ENCODE data around the gene DPM3.
"Not testable (repeated sequence)": the region's sequence is repeated elsewhere in the genome, so short reads cannot be mapped to it uniquely, and the experiment has no call there.

DPM3 gene

DNA sequence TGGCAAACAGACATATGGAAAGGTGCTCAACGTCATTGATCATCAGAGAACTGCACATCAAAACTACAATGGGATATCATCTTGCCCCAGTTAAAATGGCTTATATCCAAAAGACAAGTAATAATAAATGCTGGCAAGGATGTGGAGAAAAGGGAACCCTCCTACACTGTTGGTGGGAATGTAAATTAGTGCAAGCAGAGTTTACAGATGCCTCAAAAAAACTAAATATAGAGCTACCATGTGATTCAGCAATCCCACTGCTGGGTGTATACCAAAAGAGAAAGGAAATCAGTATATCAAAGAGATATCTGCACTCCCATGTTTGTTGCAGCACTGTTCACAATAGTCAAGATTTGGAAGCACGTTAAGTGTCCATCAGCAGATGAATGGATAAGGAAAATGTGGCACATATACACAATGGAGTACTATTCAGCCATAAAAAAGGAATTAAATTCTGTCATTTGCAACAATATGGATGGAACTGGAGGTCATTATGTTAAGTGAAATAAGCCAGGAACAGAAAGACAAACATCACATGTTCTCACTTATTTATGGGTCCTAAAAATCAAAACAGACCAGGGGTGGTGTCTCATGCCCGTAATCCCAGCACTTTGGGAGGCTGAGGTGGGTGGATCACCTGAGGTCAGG, 15.8 kb upstream of the DPM3 start:
- not testable (repeated sequence) for DNase-seq

GRCh38 chr1:155145491-155145890, 5.2 kb upstream of the DPM3 start:
- no peak for DNase-seq

- peak; percentile 72 to 82 (median 79) for DNase-seq
Observed at GRCh38 chr1:155141749-155142148, 1.4 kb upstream of the DPM3 start.

DNA sequence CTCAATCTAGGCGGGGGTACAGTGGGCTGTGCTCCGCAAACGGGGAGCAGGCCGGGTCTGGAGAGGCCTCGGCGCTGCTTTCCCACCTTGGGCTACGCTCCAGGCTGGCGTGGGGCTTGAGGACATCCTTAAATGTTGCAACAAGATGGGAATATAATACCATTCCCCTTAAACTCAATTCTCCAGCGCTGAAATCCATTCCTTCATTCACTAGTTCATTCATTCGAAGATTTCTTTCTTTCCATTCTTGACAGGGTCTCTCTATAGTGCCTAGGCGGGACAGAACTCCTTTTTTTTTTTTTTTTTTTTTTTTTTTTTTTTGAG, 261 bp upstream of the DPM3 start:
- DNase-seq = no peak

DNA sequence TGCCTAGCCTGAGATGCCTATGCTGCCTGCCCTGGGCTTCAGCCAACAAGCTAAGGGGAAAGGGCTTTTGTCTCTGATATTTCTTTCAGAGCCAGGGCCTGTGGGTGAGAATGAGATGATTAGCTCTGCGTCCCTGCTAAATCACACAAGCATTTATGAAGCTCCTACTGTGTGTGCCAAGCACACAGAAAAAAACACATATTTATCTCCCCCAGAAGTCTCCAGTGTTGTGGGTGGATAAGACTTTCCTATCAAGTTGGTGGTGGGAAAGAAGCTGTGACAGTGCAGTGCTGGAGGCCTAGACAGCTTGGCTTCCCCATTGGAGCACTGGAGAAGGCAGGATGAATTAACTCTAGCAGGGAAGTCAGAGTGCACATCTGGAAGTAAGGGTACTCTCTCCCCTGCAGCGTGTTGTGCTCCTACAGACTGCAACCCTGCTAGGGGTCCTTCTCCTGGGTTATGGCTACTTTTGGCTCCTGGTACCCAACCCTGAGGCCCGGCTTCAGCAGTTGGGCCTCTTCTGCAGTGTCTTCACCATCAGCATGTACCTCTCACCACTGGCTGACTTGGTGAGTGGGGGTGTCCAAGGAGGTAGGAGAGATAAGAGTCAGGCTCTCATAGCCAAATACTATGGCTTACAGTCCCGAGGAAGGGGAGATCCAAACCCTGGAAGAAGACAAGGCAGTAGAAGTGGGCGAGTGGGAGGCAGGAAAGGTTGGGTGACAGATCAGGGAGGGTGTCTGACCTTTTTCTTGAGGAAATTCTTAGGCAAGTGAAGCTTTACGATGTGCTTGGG, 3.0 kb downstream of the DPM3 start:
- DNase-seq = no peak

- DNase-seq = no peak
Observed at GRCh38 chr1:155136748-155137147, 3.6 kb downstream of the DPM3 start.

- DNase-seq = peak; percentile 97 to 99 (median 97)
Observed at GRCh38 chr1:155135415-155136028, 4.8 kb downstream of the DPM3 start, which contains the start of gene SLC50A1. Gene SLC50A1, plus strand, starts transcription at chr1:155135852. Its CDS starts 60 bp downstream, at chr1:155135912.

GRCh38 chr1:155134880-155135414, 5.4 kb downstream of the DPM3 start:
- DNase-seq = peak; percentile 97 to 99 (median 98)

GRCh38 chr1:155134322-155134721, 6.0 kb downstream of the DPM3 start:
- DNase-seq = no peak

DNA sequence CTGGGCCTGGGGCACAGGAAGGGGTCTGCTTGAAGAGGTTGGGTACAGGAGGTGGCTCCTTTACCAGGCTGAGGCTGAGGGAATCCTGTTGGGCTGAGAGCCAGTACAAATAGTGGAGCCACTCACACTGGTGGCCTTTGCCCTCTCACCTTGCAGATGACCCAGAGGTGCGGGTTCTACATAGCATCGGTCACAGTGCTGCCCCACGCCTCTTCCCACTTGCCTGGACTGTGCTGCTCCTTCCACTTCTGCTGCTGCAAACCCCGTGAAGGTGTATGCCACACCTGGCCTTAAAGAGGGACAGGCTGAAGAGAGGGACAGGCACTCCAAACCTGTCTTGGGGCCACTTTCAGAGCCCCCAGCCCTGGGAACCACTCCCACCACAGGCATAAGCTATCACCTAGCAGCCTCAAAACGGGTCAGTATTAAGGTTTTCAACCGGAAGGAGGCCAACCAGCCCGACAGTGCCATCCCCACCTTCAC, 6.5 kb downstream of the DPM3 start:
- no peak for DNase-seq

GRCh38 chr1:155131856-155132255, 8.5 kb downstream of the DPM3 start:
- no peak for DNase-seq

- DNase-seq = no peak
Observed at GRCh38 chr1:155131285-155131684, 9.0 kb downstream of the DPM3 start.

DNA sequence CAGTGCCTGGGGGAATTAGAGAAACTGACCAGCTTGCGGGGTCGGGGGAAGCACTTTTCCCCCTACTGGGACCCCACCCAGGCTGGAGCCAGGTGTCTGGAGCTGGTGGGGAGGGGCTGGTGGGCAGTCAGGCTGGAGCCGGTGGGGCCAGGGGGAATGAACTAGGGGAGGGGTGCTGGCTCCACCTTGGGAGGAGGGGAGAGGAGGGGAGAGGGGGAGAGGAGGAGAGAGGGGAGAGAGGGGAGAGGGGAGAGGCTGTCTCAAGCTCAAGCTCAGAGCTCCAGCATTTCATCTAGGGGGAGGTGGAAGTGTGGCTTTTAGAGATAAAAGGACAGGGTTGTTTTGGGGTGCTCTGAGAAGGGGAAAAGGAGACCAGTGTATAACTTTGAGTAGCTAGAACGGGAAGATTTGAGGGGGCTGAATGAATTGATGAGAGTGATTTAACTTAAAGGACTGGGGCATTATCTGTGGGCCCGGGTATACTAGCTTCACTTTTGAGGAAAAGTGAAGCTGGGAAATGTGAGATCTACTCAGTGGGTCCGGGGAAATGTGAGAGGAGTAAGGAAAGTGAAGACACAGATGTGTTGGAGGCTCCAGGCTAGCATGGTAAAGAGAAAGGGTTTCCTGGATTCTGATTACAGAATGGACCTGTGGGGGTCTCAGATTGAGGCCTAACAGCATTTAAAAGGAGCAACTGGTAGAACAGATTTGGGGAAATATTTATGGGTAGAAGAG, 9.9 kb downstream of the DPM3 start:
- no peak for DNase-seq

DNA sequence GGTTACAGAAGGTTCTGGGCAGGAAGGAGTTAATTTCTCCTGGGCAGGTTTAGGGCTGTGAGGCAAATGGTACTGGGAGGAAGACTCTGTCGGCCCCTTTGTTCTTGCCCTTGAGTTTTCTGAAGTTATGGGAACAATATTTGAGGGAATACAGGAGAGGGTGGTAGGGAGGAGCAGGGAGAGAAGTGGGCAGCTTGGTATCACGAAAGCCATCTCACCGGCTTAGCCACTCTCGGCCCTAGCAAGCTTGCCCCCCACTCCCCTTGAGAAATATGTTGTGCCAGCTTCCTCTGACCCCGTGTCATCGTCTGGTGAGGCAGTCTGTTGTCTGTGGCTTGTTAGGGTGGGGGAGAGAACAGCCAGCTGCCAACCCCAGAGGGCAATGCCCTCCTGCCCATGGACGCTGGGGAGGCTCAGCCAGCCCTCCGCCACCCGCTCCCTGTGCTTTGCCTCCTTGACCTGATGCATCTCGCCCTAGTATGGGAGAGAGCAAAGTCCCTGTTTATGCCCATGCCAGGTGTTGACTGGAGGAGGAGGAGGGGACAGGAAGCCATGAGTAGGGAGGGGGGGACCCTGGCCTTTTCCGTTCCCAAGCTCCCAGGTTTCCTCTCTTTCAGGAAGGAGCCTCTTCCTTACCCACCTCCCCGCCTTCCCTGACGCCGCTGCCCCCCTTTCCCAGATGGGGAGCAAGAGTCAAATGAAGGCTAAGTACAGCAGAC, 11.4 kb downstream of the DPM3 start:
- DNase-seq = no peak

DNA sequence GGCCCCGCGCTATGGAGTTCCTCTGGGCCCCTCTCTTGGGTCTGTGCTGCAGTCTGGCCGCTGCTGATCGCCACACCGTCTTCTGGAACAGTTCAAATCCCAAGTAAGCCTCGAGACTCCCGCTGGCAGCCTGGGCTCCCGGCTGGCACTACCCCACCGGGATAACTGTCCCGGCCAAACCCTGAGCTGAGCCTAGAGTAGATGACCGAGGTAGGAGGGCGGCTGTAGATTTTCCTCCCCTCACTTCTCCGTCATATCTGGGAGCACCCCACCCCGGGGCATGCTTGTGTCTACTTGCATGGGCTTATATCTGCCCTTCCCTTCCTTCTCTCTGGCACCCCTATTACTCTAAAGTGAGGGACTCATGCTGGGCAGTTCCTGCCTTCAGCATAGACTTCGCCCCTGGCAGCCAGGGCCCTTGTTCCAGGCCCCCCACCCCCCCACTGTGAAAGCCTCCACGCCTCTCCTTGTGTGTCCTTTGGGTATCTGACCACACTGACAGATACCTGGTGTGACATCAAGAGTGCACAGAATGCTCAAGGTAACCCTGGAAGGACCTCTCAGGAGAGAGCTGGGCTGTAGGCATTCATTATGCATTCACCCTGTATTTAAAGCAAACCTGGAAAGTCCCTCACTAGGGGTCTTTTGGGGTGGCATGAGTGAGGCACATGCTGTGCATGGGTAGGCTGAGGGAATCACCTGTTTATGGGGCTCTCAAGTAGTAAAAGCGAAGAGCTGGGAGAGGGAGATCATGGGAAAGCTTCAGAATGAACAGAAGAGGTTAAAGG, 12.2 kb downstream of the DPM3 start:
- no peak for DNase-seq

- DNase-seq = peak; percentile 46 to 66 (median 48)
Observed at GRCh38 chr1:155127105-155127966, 13.0 kb downstream of the DPM3 start, which contains the start of gene EFNA1. Gene EFNA1, plus strand, starts transcription at chr1:155127876. Its CDS starts 102 bp downstream, at chr1:155127978.

DNA sequence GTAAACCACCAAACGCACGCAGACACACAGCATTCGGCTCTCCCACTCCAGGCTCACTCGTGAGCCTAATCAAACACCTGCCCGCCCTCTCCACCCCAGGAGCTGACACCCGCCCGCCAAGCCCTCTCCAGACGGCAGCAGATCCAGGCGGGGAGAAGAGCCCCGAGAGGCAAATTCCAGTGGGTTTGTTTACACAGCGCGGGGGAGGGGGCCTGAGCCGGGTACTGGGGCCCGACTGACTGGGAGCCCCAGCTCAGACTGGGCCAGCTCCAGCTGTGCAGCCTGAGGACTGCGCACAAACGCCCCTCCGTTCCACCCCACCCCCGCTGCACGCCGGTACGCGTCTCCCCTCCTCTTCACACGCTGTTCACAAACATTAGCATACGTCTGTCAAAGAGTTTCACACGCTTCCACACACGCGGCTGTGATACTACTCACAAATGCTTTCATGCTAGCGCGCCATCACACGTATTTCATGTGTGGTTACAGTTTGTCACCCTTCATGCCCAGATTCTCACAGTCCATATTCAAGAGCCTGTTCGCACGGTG, 13.7 kb downstream of the DPM3 start:
- no peak for DNase-seq

DNA sequence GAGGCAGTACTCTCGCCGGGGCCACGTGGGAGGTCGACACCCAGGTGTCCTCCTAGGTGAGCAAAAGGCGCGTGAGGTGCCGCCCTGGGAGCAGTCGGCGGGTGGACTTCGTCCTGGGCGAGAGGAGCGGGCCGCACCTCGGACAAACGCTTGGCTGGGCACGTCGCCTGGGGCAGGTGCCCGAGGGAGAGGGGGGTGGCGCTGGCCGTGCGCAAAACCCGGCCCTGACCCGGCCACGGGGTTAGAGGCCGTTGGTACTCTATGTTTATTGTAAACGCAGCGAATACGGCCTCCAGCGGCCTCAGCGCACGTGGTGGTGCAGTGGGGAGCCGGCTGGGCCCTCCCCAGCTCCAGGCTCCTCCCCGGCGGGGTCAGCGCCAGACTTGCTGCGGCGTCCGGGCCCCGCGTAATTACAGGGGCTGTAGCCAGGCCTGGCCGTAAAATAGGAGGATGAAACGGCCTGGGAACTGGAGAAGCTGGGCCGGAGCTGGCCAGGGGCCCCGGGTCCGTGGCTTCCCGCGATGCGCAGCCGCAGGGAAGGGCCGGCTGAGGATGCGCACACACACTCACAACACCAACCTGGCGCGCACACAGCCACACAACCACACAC, 14.3 kb downstream of the DPM3 start:
- no peak for DNase-seq

DNA sequence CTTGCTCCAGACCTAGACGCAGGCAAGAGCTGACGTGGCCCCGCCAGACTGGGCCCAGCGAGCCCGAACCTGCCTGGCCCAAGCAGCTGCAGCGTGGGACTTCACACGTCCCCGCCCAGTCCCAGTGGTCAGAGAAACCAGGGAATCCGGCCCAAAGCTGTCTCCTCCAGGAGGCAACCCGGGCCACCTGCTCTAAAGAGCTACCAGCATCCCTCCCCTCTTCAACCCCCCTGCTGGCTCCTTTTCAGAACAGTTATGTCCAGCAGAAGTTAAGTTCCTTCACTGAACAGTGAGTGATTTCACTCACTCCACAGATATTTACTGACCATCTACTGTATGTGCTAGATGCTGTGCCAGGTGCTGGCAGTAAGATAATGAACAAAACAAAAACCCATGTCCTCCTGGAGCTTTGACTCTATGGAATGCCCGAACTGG, 14.8 kb downstream of the DPM3 start:
- no peak for DNase-seq
